Measurements from ENCODE around the gene ANXA8.
"Not testable (repeated sequence)": the region's sequence is repeated elsewhere in the genome, so short reads cannot be mapped to it uniquely, and the experiment has no call there.

DNA sequence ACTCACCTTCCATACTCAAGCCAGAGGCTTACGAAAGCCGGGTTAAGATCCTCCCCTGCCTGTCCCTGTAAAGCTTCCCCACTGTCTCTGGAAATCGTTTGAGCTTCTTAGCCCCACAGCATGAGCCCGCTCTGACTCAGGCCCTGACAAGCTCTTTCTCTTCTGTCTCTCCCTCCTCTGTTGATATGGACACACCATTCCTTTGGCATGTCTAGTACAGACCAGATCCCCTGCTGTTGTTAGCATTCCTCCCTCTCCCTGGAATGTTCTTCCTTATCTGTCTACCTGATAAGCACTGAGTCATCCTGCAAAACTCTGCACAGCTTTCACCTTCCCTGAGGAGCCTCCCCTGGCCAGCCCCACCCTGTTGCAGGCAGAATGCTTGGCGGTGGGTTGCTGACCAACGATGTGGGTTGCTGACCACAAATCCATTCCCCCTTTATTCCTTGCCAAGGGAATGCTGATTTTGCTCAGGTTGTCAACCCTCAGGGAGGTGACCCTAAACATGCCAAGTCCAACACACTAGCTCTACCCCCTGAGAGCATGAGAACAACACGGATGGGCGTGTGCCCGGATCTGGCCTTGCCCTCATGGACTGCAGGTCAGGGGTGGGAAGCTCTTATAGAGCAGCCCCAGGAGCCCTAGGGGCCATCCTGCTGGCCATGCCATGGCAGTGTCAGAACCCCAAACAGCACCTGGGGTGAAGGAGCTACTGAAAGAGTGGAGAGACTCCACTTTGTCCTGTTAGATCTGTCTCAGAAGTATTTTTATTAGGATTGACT lies 21.1 kb downstream of the ANXA8 start:
- TF ChIP-seq, protein P1, sequence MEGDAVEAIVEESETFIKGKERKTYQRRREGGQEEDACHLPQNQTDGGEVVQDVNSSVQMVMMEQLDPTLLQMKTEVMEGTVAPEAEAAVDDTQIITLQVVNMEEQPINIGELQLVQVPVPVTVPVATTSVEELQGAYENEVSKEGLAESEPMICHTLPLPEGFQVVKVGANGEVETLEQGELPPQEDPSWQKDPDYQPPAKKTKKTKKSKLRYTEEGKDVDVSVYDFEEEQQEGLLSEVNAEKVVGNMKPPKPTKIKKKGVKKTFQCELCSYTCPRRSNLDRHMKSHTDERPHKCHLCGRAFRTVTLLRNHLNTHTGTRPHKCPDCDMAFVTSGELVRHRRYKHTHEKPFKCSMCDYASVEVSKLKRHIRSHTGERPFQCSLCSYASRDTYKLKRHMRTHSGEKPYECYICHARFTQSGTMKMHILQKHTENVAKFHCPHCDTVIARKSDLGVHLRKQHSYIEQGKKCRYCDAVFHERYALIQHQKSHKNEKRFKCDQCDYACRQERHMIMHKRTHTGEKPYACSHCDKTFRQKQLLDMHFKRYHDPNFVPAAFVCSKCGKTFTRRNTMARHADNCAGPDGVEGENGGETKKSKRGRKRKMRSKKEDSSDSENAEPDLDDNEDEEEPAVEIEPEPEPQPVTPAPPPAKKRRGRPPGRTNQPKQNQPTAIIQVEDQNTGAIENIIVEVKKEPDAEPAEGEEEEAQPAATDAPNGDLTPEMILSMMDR (conservative IDR thresholded peaks at IDR 0.05; ENCODE audit: low read length), result not testable (repeated sequence)
- TF ChIP-seq EZH2phosphoT487 (IDR thresholded peaks at IDR 0.05; ENCODE audit: borderline replicate concordance, low read depth, low read length), result not testable (repeated sequence)

All from OCI-LY7 (cell line).